ENCODE measurements around the gene EPHA10.

Gene EPHA10

DNA sequence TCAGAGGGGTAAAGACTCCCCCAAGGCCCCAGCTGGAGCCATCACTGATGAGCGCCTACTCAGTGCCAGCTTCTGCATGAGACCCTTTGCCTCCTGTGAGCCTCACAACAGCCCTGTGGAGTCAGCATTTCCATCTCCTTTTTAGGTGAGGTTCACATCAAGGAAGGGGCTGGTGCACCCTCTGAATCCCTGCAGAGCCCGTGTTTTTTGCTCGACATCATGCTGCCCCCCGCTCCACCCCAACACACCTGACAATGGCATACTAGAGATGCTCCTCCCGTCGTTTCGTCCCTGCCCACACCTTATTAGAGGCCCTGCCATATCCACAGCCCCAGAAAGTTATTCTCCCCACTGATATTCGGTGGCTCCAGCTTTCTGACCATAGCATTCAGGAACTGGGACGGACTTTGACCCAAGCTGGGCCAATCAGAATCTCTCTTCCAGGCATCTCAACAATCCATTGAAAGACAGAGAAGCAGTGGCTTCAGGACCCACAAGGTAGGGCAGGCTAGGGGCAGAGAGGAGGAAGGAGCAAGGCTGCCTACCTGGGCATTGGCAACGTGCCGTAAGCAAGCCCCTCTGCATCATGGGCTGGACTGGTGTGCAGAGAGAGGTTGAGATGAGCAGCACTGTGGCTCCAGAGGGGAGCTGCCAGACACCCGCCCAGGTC is 32.7 kb downstream of the EPHA10 start:
- TF ChIP-seq SIN3A (IDR thresholded peaks at IDR 0.05; ENCODE audit: borderline replicate concordance, insufficient read depth, low read length): no peak
- no peak for TF ChIP-seq POLR2AphosphoS5 (IDR thresholded peaks at IDR 0.05; ENCODE audit: low read depth, low read length)
- TF ChIP-seq, protein P1, sequence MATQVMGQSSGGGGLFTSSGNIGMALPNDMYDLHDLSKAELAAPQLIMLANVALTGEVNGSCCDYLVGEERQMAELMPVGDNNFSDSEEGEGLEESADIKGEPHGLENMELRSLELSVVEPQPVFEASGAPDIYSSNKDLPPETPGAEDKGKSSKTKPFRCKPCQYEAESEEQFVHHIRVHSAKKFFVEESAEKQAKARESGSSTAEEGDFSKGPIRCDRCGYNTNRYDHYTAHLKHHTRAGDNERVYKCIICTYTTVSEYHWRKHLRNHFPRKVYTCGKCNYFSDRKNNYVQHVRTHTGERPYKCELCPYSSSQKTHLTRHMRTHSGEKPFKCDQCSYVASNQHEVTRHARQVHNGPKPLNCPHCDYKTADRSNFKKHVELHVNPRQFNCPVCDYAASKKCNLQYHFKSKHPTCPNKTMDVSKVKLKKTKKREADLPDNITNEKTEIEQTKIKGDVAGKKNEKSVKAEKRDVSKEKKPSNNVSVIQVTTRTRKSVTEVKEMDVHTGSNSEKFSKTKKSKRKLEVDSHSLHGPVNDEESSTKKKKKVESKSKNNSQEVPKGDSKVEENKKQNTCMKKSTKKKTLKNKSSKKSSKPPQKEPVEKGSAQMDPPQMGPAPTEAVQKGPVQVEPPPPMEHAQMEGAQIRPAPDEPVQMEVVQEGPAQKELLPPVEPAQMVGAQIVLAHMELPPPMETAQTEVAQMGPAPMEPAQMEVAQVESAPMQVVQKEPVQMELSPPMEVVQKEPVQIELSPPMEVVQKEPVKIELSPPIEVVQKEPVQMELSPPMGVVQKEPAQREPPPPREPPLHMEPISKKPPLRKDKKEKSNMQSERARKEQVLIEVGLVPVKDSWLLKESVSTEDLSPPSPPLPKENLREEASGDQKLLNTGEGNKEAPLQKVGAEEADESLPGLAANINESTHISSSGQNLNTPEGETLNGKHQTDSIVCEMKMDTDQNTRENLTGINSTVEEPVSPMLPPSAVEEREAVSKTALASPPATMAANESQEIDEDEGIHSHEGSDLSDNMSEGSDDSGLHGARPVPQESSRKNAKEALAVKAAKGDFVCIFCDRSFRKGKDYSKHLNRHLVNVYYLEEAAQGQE (IDR thresholded peaks at IDR 0.05; ENCODE audit: insufficient read depth in 1 of 2, low read depth in 2 of 2, low read length in 2 of 2): no peak
- no peak for TF ChIP-seq TAF1 (IDR thresholded peaks at IDR 0.05; ENCODE audit: borderline replicate concordance, insufficient read depth, low read length)
- TF ChIP-seq FOXP2 (optimal IDR thresholded peaks at IDR 0.05; ENCODE audit: borderline replicate concordance, extremely low read depth, extremely low read length, insufficient read depth): no peak

DNA sequence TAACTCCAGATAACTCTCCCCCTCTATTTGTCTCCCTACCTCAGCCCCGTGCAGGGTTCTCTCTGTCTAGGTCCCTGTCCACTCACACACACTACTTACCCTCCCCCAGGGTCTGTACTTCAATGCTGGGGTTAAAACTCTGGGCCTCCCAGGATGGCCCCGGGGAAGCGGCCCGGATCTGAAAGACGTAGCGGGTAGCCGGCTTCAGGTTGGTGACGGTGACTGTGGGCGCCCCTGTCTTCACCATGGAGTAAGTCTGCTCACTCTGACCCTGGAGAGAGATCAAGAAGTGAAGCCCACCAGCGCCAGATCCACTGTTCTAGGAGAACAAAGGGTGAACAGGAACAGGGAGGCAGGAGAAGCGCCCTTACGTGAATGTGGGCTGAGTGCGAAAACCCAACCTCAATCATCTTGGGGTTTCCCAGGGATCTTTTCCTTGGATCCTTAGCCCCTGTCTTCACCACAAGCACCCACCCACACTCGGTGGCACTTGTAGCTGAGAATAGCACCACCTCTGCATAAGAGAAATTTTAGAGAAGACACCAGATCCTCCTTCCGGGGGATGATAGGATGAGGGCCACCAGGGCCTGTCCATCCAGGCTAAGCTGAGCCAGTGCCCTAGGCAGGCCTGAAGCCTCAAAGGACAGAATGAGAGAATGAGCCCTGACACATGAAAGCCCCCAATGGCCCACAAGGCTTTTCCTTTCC is 33.5 kb downstream of the EPHA10 start:
- no peak for TF ChIP-seq TAF1 (IDR thresholded peaks at IDR 0.05; ENCODE audit: borderline replicate concordance, insufficient read depth, low read length)
- TF ChIP-seq, protein P1 (IDR thresholded peaks at IDR 0.05; ENCODE audit: insufficient read depth in 1 of 2, low read depth in 2 of 2, low read length in 2 of 2): no peak
- no peak for TF ChIP-seq POLR2AphosphoS5 (IDR thresholded peaks at IDR 0.05; ENCODE audit: low read depth, low read length)
- no peak for TF ChIP-seq FOXP2 (optimal IDR thresholded peaks at IDR 0.05; ENCODE audit: borderline replicate concordance, extremely low read depth, extremely low read length, insufficient read depth)
- no peak for TF ChIP-seq SIN3A (IDR thresholded peaks at IDR 0.05; ENCODE audit: borderline replicate concordance, insufficient read depth, low read length)

DNA sequence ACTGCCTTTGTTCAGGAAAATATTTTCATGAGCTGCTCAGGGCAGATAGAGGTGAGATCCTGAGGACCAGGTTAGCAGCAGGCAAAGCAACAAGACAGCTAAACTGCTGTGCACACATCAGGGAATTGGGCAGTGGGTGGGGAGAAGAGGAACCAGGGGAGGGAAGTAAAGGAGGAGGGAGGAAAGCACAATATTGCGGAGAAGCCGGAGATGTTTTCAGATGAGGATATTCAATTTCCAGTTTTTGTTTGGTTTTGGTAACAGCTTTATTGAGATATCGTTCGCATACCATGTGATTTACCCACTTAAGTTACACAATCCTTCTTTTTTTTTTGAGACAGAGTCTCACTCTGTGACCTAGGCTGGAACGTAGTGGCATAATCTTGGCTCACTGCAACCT is 34.5 kb downstream of the EPHA10 start:
- TF ChIP-seq, protein P1 (IDR thresholded peaks at IDR 0.05; ENCODE audit: insufficient read depth in 1 of 2, low read depth in 2 of 2, low read length in 2 of 2): no peak
- no peak for TF ChIP-seq TAF1 (IDR thresholded peaks at IDR 0.05; ENCODE audit: borderline replicate concordance, insufficient read depth, low read length)
- no peak for TF ChIP-seq POLR2AphosphoS5 (IDR thresholded peaks at IDR 0.05; ENCODE audit: low read depth, low read length)
- TF ChIP-seq FOXP2 (optimal IDR thresholded peaks at IDR 0.05; ENCODE audit: borderline replicate concordance, extremely low read depth, extremely low read length, insufficient read depth): no peak
- no peak for TF ChIP-seq SIN3A (IDR thresholded peaks at IDR 0.05; ENCODE audit: borderline replicate concordance, insufficient read depth, low read length)

DNA sequence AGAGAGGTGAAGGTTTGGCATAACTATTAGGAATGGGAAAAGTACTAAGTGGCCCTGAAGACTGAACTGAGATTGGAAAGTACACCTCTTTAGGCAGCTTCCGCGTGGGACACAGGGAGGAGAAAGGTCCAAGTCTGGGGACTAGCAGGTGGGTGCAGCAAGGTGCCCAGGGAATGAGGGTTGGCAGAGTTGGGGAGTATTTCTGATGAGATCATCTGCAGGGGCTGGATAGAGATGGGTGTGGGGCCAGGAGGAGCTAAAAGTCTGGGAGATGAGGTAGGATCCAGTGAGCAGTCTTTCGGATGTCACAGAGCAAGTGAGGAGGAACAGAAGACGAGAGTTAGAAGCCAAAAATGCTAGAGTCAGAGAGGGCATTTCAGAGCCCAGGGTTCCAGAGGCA is 36.5 kb downstream of the EPHA10 start:
- no peak for TF ChIP-seq POLR2AphosphoS5 (IDR thresholded peaks at IDR 0.05; ENCODE audit: low read depth, low read length)
- TF ChIP-seq FOXP2 (optimal IDR thresholded peaks at IDR 0.05; ENCODE audit: borderline replicate concordance, extremely low read depth, extremely low read length, insufficient read depth): no peak
- TF ChIP-seq, protein P1 (IDR thresholded peaks at IDR 0.05; ENCODE audit: insufficient read depth in 1 of 2, low read depth in 2 of 2, low read length in 2 of 2): no peak
- no peak for TF ChIP-seq SIN3A (IDR thresholded peaks at IDR 0.05; ENCODE audit: borderline replicate concordance, insufficient read depth, low read length)
- TF ChIP-seq TAF1 (IDR thresholded peaks at IDR 0.05; ENCODE audit: borderline replicate concordance, insufficient read depth, low read length): no peak

All from PFSK-1 (cell line).